GM21526 (cell line): ENCODE data around the gene LIN37.
"Not testable (repeated sequence)": the region's sequence is repeated elsewhere in the genome, so short reads cannot be mapped to it uniquely, and the experiment has no call there.

Source experiments
- ATAC-seq: cut with Tn5 transposase; IDR thresholded peaks from one replicate; pipeline ENCODE4 v1.9.1; 2021; ENCODE audit warnings: moderate library complexity; ENCODE audit not compliant: unreplicated experiment, low FRiP score

Gene LIN37

GRCh38 chr19:35772362-35772761 is 24.0 kb downstream of the LIN37 start:
- ATAC-seq, result not testable (repeated sequence)

GRCh38 chr19:35773020-35773806 is 24.8 kb downstream of the LIN37 start:
- ATAC-seq, result no peak

DNA sequence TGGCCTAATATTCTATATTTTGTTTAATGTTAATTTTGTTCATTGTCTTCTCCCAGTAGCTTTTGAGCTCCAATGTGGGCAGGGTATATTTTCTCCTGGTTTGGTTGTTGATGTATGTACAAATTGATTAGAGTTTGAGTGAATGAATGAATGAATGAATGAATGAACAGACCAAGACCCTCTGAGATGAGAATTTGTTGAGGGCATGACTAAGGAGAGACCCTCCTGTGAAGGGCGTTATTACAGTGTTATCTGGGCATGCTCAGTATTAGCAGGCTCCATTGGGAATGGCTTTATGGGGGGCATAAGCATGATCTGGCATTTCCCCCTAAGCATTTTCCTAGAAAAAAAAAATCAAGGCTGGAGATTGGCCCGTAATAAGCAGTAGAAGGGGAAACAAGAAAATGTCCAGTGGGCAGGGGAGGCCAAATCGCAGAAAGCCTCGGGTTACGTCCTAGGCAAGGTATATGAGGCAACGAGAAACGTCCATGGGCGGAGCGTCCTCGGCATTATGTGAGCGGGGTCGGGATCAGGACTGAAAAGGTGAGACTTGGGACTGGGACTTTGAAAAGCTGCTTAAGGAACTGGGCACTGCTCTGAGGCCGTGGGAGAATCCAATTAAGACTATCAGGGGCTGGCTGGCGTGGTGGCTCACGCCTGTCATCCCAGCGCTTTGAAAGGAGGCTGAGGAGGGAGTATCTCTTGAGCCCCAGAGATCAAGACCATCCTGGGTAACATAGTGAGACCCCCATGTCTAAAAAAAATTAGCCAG is 26.1 kb downstream of the LIN37 start:
- ATAC-seq, result no peak

DNA sequence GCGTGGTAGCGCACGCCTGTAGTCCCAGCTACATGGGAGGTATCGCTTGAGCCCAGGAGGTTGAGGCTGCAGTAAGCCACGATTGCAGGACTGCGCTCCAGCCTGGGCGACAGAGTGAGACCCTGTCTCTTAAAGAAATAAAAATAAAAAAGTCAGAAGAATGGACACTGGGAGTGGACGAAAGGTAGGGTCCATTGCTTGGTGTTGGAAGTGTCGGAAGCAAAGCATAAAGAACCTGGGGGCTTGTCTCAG is 26.6 kb downstream of the LIN37 start:
- no peak for ATAC-seq

GRCh38 chr19:35775298-35776101 is 27.1 kb downstream of the LIN37 start, which contains the start of gene ARHGAP33:
TSS of gene ARHGAP33 (plus strand) at chr19:35775564. CDS start at chr19:35775659, 95 bp downstream.
- peak; percentile 85 for ATAC-seq

GRCh38 chr19:35776102-35776788 is 27.9 kb downstream of the LIN37 start:
- no peak for ATAC-seq

DNA sequence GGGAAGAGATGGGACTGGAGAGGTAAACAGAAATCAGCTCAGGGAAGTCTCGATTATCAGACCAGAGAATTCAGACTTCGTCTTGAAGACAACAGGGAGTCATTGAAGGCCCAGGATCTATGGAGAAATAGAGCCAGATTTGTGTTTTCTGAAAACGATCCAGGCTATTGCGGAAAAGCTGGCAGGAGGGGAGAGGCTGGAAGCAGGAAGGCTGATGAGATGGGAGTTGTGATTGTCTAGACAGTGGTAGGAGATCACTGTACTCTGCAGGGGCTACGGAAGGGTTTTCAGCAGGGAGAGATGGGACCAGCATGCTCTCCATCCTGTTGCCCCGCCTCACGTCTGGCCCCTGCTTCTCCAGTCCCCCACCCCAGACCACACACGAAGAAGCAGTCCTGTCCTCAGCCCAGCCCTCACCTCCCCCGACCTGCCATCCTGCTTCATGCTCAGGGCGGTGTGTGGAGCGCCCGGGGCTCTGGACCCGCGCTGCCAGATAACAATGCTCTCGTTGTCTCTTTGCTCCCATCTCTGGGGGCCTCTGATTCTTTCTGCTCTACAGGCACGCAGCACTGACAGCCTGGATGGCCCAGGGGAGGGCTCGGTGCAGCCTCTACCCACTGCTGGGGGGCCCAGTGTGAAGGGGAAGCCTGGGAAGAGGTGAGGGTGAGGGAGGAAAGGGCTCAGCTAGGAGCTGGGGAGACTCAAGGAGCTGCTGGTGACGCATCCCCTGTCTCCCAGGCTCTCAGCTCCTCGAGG is 28.9 kb downstream of the LIN37 start:
- no peak for ATAC-seq

DNA sequence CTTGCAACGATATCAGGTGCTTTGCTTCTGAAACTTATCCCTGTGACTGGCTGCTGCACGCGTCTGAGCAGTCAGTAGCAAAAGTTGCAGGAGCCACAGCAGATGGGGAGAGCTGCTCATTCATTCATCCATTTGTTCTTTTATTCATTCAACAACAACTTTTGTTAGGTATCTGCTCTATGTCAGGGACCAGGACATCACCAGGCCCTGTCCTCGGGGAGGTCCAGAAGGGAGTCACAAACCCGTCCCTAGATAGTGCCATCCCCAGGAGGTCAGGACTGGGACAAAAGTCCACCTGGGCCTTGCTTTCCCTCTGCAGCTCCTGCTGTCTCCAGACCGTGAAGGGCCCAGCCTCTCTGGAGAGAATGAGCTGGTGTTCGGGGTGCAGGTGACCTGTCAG is 29.6 kb downstream of the LIN37 start:
- no peak for ATAC-seq

DNA sequence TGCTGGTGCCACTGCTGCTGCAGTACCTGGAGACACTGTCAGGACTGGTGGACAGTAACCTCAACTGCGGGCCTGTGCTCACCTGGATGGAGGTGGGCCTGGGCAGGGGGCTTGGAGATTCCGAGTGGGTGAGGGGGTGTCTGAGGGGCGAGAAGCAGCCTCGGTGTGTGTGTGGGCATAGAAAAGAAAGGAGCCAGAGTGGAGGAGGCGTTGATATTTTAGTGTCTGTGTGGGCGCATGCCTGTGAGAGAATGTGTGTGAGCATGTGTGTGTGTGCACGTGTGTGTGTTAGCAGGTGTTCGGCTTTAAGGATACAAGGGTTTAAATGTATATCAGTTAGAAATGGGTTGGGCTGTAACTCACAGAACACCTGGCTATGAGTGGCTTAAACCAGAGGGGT is 30.7 kb downstream of the LIN37 start:
- ATAC-seq, result no peak

GRCh38 chr19:35780058-35780457 is 31.7 kb downstream of the LIN37 start:
- ATAC-seq, result no peak

GRCh38 chr19:35780717-35781116 is 32.3 kb downstream of the LIN37 start:
- no peak for ATAC-seq

GRCh38 chr19:35781650-35782049 is 33.3 kb downstream of the LIN37 start:
- no peak for ATAC-seq

- no peak for ATAC-seq
Measured at GRCh38 chr19:35782589-35782988, 34.2 kb downstream of the LIN37 start.

DNA sequence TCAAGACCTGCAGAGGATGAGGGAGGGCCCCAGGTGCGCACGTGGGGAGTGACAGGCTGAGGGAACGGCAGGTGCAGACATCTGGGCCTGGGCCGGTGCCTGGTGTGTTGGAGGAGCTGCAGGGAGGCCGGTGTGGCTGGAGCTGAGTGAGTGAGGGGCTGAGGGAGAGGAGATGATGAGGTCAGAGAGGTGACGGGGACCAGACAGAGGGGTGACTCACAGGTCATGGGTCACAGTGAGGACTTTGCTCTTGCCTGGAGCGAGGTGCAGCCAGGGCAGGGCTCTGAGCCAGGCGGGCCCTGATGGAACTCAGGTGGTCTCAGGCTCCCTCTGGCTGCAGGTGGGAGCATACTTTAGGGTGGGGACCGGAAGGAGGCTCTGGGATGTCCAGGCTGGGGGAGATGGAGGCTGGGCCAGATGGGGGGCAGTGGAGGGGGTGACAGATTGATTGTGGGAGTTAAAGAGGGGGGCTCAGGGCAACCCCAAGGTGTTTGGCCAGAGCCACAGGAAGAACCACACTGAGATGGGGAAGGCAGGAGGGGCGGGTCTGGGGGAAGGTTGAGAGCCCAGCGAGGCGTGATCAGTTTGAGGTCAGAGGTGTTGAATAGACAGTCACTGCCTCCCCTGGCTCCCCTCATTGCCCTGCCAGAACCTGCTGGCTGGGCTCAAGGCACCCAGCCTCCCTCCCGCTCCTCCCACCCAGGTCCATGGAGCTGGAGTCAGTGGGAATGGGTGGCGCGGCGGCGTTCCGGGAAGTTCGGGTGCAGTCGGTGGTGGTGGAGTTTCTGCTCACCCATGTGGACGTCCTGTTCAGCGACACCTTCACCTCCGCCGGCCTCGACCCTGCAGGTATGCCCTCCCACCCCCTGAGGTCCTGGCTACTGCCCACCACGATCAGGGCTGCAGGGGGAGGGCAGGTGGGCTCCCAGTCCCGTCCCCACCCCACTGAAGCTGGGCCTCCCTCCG is 35.4 kb downstream of the LIN37 start:
- no peak for ATAC-seq

DNA sequence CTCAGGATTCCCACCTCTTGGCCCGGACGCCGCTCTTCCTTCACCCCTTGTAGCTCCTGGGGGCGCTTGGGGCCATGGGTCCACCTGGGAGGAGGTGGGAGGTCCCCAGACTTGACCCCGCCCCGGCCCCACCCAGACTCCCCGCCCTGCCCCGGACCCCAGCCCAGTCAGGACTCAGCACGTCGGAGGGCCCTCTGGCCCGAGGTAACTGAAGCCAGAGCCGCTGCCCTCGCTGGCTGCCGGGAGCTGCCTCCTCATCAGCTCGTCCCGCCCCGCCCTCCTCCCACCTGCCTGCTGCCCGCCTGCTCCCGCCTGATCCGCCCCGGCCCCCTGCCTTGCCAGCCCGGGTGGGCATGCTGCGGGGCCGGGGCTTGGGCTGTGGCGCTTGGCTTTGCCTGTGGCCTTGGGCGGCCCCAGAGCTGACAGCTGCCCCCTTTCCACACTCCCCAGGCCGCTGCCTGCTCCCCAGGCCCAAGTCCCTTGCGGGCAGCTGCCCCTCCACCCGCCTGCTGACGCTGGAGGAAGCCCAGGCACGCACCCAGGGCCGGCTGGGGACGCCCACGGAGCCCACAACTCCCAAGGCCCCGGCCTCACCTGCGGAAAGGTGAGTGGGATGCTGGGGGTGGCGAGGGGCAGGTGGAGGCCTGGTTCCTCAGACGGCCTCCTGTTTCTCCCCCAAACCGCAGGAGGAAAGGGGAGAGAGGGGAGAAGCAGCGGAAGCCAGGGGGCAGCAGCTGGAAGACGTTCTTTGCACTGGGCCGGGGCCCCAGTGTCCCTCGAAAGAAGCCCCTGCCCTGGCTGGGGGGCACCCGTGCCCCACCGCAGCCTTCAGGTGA is 36.3 kb downstream of the LIN37 start:
- ATAC-seq, result no peak

GRCh38 chr19:35785339-35785627 is 36.9 kb downstream of the LIN37 start:
- no peak for ATAC-seq

- ATAC-seq, result no peak
Measured at GRCh38 chr19:35786299-35787160, 38.2 kb downstream of the LIN37 start.
